Gastroesophageal sphincter (tissue), 3 donors: ENCODE measurements around the gene KRTAP29-1.

Source experiments
- POLR2A ChIP-seq, 2 donors: fragments of 450-650 bp; IDR thresholded peaks; one replicate each; pipeline ENCODE4 v1.6.1; 2017; ENCODE audit warnings: antibody characterized with exemption in 2 of 2, mild to moderate bottlenecking in 2 of 2, moderate library complexity in 1 of 2
- POLR2AphosphoS5 ChIP-seq: sonication (generic); formaldehyde crosslinking; IDR thresholded peaks from one replicate; pipeline ENCODE4 v1.6.1; 2017; ENCODE audit warnings: antibody characterized with exemption
- TF ChIP-seq, protein P1 (sequence below), 4 experiments: fragments of 200-600 bp in 2 of 4; fragments of 450-650 bp in 2 of 4; sonication (generic) in 1 of 4; IDR thresholded peaks; one replicate each; pipeline ENCODE4 v1.5.1; 2017 to 2019; ENCODE audit warnings: antibody characterized with exemption in 4 of 4, mild to moderate bottlenecking in 2 of 4, moderate library complexity in 2 of 4

DNA sequence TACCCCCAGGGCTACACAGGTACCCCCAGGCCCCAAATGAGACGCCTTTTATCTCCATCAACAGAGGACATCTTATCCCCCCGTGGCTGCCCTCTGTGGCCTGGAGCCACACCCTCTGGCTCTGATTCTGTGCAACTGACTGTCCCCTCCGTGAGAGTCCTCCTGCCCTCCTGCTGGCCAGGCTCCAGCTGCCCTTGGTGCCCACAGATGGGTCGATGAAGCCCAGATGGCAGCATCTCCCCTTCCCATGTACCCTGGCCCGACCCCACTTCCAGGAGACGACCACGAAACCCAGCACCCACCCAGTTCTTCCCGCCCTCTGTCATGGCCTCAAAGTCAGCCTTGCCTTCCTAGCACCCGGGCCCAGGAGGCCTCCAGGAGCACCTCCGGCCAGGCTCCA is 22.5 kb upstream of the KRTAP29-1 start:
- TF ChIP-seq POLR2A (IDR thresholded peaks at IDR 0.05) (no peak), POLR2AphosphoS5 (no peak)
- TF ChIP-seq, protein P1, sequence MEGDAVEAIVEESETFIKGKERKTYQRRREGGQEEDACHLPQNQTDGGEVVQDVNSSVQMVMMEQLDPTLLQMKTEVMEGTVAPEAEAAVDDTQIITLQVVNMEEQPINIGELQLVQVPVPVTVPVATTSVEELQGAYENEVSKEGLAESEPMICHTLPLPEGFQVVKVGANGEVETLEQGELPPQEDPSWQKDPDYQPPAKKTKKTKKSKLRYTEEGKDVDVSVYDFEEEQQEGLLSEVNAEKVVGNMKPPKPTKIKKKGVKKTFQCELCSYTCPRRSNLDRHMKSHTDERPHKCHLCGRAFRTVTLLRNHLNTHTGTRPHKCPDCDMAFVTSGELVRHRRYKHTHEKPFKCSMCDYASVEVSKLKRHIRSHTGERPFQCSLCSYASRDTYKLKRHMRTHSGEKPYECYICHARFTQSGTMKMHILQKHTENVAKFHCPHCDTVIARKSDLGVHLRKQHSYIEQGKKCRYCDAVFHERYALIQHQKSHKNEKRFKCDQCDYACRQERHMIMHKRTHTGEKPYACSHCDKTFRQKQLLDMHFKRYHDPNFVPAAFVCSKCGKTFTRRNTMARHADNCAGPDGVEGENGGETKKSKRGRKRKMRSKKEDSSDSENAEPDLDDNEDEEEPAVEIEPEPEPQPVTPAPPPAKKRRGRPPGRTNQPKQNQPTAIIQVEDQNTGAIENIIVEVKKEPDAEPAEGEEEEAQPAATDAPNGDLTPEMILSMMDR (IDR thresholded peaks at IDR 0.05) = no peak
